Coronary artery (tissue), 2 donors: ENCODE results near the gene RARA.

ENCODE experiments used
- DNase-seq: peaks from one replicate; pipeline ENCODE4 v3.0.0-alpha.2; 2017; ENCODE audit warnings: low spot score
- H3K27ac ChIP-seq, 2 donors: fragments of 200-600 bp; sonication (generic); one replicate each; pipeline ENCODE4 v1.5.1; 2016 to 2019
- H3K4me3 ChIP-seq: fragments of 200-600 bp; sonication (generic); 2 replicates; pipeline ENCODE4 v1.5.1; 2016; ENCODE audit warnings: mild to moderate bottlenecking, moderate library complexity
- TF ChIP-seq, protein P1 (sequence below): fragments of 200-600 bp; sonication (generic); IDR thresholded peaks from one replicate; pipeline ENCODE4 v1.5.1; 2019; ENCODE audit warnings: antibody characterized with exemption

The RARA gene

GRCh38 chr17:40343219-40344119 is 34.5 kb downstream of the RARA start:
- H3K4me3 ChIP-seq = peak overlapping the region; percentile 98
- DNase-seq = no peak
- peak overlapping the region; percentile 97 to 98 for H3K27ac ChIP-seq
- TF ChIP-seq, protein P1, sequence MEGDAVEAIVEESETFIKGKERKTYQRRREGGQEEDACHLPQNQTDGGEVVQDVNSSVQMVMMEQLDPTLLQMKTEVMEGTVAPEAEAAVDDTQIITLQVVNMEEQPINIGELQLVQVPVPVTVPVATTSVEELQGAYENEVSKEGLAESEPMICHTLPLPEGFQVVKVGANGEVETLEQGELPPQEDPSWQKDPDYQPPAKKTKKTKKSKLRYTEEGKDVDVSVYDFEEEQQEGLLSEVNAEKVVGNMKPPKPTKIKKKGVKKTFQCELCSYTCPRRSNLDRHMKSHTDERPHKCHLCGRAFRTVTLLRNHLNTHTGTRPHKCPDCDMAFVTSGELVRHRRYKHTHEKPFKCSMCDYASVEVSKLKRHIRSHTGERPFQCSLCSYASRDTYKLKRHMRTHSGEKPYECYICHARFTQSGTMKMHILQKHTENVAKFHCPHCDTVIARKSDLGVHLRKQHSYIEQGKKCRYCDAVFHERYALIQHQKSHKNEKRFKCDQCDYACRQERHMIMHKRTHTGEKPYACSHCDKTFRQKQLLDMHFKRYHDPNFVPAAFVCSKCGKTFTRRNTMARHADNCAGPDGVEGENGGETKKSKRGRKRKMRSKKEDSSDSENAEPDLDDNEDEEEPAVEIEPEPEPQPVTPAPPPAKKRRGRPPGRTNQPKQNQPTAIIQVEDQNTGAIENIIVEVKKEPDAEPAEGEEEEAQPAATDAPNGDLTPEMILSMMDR = no peak

DNA sequence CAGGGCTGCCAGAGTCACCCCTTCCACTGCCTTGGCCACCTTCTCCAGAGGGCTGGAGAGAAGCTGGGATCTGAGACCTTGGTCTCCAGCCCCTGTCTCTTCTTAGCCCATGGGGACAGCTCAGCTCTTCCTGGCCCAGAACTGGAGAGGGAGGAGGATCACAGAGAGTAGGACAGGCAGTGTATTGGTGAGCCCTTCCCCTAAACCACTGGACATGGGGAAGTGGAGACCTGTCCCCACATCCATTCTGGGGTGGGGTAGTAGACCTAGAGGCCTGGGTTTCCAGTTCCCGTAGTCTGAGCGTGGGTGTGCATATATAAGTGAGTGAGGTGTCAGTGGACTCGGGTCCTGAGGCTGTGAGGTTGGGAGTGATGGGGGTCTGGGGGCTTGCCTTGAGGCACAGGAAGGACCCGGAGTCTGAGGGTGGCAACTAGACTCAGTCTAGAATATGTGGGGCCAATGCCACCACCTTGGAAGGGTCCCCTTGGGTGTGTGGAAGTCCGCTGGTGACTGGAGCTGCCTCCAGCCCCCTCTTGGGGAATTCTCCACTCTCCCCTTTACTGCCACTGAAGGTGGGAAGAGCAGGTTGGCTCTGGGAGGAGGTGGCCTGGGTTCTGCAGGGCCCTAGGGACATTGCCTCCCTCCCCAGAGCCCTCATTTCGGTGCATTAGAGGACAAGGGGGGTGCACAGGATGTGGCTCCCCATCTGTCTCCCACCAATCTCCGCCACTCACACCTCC is 35.6 kb downstream of the RARA start:
- TF ChIP-seq, protein P1 = no peak
- H3K27ac ChIP-seq = peak overlapping the region; percentile 97 to 98
- H3K4me3 ChIP-seq = peak overlapping the region; percentile 98
- DNase-seq = no peak

GRCh38 chr17:40345161-40345993 is 36.4 kb downstream of the RARA start:
- Histone ChIP-seq H3K4me3 (peak overlapping the region; percentile 98), H3K27ac (peak overlapping the region; percentile 97 to 98)
- TF ChIP-seq, protein P1 = no peak
- no peak for DNase-seq

DNA sequence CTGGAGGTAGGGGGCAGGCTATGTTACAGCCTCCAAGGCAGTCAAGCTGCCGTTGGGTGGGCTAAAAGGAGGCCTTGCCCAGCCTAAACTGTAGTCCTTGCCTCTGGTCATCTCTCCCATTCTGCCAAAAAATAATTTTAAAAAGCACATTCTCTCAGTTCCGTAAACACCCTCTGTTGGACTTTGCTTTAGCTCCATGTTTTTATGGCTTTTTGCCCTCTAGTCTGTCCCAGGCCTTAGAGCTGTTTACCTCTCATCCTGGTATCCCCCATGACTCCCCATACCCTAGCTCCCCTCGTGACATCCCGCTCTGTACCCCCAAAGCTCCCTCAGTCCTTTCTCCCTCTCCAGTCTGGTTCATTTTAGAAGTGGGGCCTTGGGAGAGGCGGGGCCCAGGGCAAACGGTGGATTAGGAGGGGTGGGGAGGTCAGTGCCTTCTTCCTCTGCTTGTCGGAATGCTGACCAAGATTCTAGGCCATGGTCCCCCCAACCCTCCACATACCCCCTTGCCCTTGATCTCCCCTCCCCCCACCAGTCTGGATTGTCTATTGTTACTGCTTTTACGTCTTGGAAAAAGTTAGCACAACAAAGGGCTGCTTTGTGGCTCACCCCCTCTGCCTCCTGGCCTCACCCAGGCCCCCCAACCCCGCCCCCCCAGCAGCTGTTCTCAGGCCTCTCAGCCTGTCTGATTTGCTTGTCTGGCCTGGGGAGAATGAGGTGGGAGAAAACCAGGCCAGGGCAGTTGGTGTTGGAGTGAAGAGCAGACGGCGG is 37.2 kb downstream of the RARA start:
- Histone ChIP-seq H3K27ac (peak overlapping the region; percentile 97 to 98), H3K4me3 (peak overlapping the region; percentile 98)
- no peak for DNase-seq
- TF ChIP-seq, protein P1 = no peak

DNA sequence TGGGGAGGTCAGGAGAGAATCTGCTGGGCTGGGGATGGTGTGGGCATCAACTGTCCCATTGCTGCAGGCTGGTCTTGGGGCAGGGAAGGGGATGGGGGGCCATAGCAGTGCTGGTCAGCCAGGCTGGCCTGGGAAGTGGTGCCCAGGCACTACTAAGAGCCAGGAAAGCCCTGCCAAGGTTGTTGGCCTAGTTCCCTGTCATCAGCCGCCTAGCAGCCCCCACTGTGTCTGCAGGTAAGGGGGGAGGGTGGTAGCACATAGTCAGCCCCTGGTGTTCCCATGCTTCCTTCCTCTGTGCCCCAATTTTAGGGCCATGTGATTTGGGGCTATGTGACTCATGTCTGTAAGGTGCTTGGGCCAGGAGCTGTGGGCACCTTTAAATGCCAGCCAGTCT is 37.8 kb downstream of the RARA start:
- DNase-seq = no peak
- TF ChIP-seq, protein P1 = no peak
- peak overlapping the region; percentile 97 to 98 for H3K27ac ChIP-seq
- peak overlapping the region; percentile 98 for H3K4me3 ChIP-seq
